KG1 (cell line): ENCODE measurements around the gene CRPPA.
"Not testable (repeated sequence)": the region's sequence is repeated elsewhere in the genome, so short reads cannot be mapped to it uniquely, and the experiment has no call there.

Experiments
- DNase-seq: peaks from one replicate; lab custom pipeline; 2025; lab: John Stamatoyannopoulos, UW

CRPPA gene

DNA sequence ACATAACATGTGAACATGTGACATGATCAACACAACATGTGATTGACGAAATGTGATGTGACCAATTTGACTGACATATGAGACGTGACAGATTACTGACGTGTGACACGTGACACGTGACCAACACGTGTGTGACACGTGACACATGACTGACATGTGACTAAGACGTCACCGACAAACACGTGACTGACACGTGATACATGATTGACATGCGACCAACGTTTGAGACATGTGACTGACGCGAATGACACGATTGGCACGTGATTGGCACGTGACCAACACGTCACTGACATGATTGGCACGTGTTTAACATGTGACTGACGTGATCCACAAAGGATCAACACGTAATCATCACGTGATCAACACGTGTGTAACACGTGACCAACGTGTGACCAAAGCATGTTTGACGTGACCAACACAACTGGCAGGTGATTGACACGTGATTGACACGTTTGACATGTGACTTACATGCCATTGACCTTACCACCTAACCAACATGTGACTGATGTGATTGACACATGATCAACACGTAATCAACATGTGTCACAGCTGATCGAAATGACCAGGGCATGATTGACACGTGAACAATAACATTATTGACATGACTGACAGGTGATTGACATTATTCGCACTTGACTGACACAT lies 23.7 kb downstream of the CRPPA start:
- DNase-seq = no peak

GRCh38 chr7:16396766-16397500 lies 24.4 kb downstream of the CRPPA start:
- DNase-seq = no peak

GRCh38 chr7:16395121-16395520 lies 26.2 kb downstream of the CRPPA start:
- DNase-seq = no peak

- DNase-seq = no peak
Measured at GRCh38 chr7:16393862-16394422, 27.4 kb downstream of the CRPPA start.

DNA sequence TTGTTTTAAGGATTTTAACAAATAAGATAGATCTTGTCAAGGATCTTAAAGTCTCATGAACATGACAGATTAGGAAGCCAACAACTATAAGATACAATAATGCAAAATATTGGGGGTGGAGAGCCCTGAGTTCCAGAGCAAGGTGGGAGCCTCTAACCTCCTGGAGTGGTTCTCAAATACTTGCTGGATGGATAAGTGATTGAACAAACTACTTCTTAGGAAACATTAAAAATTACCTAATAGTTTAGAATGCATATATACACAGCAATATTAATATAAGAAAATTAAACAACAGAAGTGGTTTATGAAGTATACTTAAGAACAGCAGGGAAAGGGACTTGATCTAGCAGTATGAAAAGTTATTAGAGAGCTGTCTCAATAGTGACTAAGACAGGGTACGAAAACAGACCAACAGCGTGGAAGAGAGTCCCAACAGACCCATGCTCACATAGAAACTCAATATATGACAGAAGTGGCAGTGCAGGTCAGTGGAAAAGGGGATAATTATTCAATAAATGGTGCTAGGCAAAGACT lies 28.3 kb downstream of the CRPPA start:
- DNase-seq = no peak

DNA sequence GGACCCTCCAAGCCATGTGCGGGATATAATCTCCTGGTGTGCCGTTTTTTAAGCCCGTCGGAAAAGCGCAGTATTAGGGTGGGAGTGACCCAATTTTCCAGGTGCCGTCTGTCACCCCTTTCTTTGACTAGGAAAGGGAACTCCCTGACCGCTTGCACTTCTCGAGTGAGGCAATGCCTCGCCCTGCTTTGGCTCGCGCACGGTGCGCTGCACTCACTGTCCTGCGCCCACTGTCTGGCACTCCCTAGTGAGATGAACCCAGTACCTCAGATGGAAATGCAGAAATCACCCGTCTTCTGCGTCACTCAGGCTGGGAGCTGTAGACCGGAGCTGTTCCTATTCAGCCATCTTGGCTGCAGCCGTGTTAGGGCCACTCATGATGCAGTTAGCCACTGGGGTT lies 37.6 kb downstream of the CRPPA start:
- not testable (repeated sequence) for DNase-seq

- DNase-seq = not testable (repeated sequence)
Measured at GRCh38 chr7:16383103-16383502, 38.2 kb downstream of the CRPPA start.
